GM10266 (cell line): ENCODE data around the gene RAPSN.

Experiments used
- DNase-seq: peaks from one replicate; pipeline ENCODE4 v3.0.0; 2012; ENCODE audit errors: extremely low spot score
- TF ChIP-seq, protein P1 (sequence below): IDR thresholded peaks from 2 replicates; pipeline ENCODE4 v1.5.1; 2012; ENCODE audit warnings: mild to moderate bottlenecking, low read depth; ENCODE audit not compliant: control insufficient read depth, insufficient read depth; ENCODE audit errors: missing control alignments

RAPSN gene

DNA sequence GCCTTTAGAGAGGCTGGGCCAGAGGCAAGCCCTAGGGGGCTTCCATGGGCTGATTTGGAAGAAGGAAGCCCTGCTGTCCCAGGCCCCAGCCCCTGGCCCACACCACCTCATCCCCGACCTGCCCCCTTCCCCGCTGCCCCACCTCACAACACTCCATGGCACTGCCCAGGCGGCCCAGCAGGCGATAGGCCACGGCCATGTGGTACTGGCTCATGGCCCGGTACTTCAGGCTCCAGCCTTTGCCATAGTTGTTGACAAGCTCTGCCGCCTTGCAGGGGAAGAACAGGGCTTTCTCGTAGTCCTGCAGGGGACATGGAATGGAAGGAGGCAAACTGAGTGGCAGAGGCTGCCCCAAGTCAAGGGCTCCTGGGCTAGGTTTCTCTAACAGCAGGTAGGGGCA lies 6.4 kb downstream of the RAPSN start:
- TF ChIP-seq, protein P1, sequence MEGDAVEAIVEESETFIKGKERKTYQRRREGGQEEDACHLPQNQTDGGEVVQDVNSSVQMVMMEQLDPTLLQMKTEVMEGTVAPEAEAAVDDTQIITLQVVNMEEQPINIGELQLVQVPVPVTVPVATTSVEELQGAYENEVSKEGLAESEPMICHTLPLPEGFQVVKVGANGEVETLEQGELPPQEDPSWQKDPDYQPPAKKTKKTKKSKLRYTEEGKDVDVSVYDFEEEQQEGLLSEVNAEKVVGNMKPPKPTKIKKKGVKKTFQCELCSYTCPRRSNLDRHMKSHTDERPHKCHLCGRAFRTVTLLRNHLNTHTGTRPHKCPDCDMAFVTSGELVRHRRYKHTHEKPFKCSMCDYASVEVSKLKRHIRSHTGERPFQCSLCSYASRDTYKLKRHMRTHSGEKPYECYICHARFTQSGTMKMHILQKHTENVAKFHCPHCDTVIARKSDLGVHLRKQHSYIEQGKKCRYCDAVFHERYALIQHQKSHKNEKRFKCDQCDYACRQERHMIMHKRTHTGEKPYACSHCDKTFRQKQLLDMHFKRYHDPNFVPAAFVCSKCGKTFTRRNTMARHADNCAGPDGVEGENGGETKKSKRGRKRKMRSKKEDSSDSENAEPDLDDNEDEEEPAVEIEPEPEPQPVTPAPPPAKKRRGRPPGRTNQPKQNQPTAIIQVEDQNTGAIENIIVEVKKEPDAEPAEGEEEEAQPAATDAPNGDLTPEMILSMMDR: no peak

GRCh38 chr11:47441421-47441820 lies 7.5 kb downstream of the RAPSN start:
- DNase-seq: no peak
- TF ChIP-seq, protein P1: no peak

More for the DNA sequence above, 6.4 kb downstream of the RAPSN start:
- DNase-seq: no peak

GRCh38 chr11:47440054-47440476 lies 8.9 kb downstream of the RAPSN start:
- TF ChIP-seq, protein P1: no peak

GRCh38 chr11:47438721-47439120 lies 10.2 kb downstream of the RAPSN start:
- TF ChIP-seq, protein P1: no peak
- no peak for DNase-seq

More at GRCh38 chr11:47440054-47440476, 8.9 kb downstream of the RAPSN start:
- no peak for DNase-seq

DNA sequence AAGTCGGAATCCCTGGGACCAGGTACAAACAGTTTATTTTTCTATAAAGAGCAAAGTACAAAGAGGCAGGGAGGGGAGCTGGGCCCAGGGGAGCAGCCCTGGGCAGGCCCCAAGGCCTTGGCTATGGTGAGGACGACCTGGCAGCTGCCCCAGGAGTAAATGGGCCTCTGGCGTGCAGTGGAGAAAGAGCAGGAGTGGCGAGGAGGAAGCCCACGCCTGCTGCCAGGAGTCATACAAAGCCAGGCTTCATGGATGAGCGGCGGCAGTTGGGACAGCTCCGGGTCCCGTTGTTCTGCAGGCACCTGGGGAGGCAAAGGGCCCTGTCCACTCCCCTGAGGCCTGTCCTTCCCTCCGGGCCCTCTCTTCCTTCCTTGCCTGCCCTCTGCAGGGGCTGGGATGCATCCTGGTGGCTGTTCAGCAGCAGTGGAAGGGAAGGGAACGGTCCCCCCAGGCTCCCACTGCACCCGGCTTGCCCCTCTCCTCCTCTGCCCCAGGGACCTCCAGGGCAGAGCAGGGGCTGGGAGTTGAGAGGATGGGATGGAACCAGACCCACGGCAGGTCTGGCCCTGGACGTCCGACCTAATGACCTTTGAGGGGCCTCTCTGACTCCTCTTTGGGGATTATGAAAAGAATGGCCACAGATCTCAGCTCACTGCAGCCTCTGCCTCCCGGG lies 11.1 kb downstream of the RAPSN start:
- DNase-seq: no peak
- TF ChIP-seq, protein P1: no peak

DNA sequence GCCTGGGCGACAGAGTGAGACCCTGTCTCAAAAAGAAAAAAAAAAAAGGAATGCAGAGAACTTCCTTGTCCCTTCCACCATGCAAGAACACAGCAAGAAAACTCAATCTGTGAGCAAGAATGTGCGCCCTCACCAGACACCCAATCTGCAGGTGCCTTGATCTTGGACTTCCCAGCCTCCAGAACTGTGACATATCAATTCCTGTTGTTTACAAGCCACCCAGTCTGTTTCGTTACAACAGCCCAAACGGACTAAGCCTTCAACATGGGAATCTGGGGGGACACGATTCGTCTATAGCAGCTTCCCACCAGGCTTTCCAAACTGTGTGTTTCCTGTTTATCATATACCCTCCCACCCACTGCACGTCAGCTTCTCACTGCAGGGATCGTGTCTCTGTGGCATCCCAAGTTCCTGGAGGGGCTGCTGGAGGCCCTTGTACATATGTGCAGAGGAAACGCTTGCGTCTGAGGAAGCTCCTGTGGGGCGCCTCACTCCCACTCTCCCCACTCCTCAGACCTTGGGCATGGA lies 11.7 kb downstream of the RAPSN start:
- no peak for DNase-seq
- TF ChIP-seq, protein P1: no peak

DNA sequence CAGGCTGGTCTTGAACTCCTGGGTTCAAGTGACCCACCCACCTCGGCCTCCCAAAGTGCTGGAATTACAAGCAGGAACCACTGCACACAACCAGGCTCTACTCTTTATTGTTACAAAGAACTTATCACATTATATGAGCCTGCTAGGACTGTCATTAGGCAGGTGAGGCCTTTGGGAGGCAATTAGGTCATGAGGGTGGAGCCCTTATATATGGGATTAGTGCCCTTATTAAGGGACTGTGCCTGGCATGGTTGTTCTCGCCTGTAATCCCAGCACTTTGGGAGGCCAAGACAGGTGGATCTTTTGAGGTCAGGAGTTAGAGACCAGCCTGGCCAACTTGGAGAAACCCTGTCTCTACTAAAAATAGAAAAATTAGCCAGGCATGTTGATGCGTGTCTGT lies 12.2 kb downstream of the RAPSN start:
- TF ChIP-seq, protein P1: no peak
- no peak for DNase-seq
